OCI-LY7 (cell line): Measurements from ENCODE around the gene ZFX. TPM values are rescaled to one million over a fixed set of nuclear protein-coding genes. Genes with fewer than 3 reads are reported as not detected.
A peak's percentile ranks its signal among the peaks of the same experiment; 100 is the strongest.

ENCODE experiments used
- BruUV-seq: library from RNA; stranded (reverse); fragments of 400-500 nt; replicated peaks from 2 replicates; lab custom pipeline; 2021; lab: Mats Ljungman, UMichigan
- CTCF ChIA-PET: fragments of 300-600 bp; sonication (Branson Sonifier 250); formaldehyde crosslinking; loops from one replicate; lab custom pipeline; 2022; ENCODE audit warnings: antibody characterized with exemption; ENCODE audit not compliant: unreplicated experiment; lab: Charles Lee
- POLR2A ChIA-PET: fragments of 300-600 bp; sonication (Branson Sonifier 250); formaldehyde crosslinking; loops from one replicate; lab custom pipeline; 2022; ENCODE audit warnings: antibody characterized with exemption; lab: Charles Lee
- DNase-seq: peaks from one replicate; pipeline ENCODE4 v3.0.0-alpha.2; 2015; ENCODE audit warnings: low spot score
- H2AFZ ChIP-seq: fragments of 200-600 bp; sonication (generic), shearing (Covaris generic); 2 replicates; pipeline ENCODE4 v1.6.1; 2014; ENCODE audit warnings: mild to moderate bottlenecking, antibody characterized with exemption, low read length, moderate library complexity
- H3K27ac ChIP-seq: fragments of 200-600 bp; sonication (generic); 2 replicates; pipeline ENCODE4 v1.5.1; 2014; ENCODE audit warnings: mixed run types, low read depth, mild to moderate bottlenecking, moderate library complexity, low read length, inconsistent platforms; ENCODE audit not compliant: poor library complexity, severe bottlenecking
- H3K36me3 ChIP-seq: fragments of 200-600 bp; sonication (generic); 2 replicates; pipeline ENCODE4 v1.6.1; 2014; ENCODE audit warnings: mild to moderate bottlenecking, antibody characterized with exemption, low read length, moderate library complexity, mixed read lengths; ENCODE audit not compliant: insufficient read depth
- H3K4me1 ChIP-seq: fragments of 200-600 bp; sonication (generic); 2 replicates; pipeline ENCODE4 v1.5.1; 2014; ENCODE audit warnings: mild to moderate bottlenecking, low read length; ENCODE audit not compliant: insufficient read depth, poor library complexity, severe bottlenecking
- H3K4me2 ChIP-seq: fragments of 200-600 bp; sonication (generic); 2 replicates; pipeline ENCODE4 v1.6.1; 2014; ENCODE audit warnings: mild to moderate bottlenecking, low read length
- H3K4me3 ChIP-seq: fragments of 200-600 bp; sonication (generic); 2 replicates; pipeline ENCODE4 v1.5.1; 2014; ENCODE audit warnings: mild to moderate bottlenecking, low read depth, low read length; ENCODE audit not compliant: poor library complexity, severe bottlenecking
- H3K79me2 ChIP-seq: fragments of 200-600 bp; sonication (generic); 2 replicates; pipeline ENCODE4 v1.6.1; 2016; ENCODE audit warnings: low read depth, mild to moderate bottlenecking, low read length, moderate library complexity, mixed read lengths; ENCODE audit not compliant: insufficient read depth
- H3K9me2 ChIP-seq: fragments of 200-600 bp; sonication (generic); 2 replicates; pipeline ENCODE4 v1.6.1; 2016; ENCODE audit warnings: mild to moderate bottlenecking, low read length, mixed read lengths; ENCODE audit not compliant: insufficient read depth
- H3K9me3 ChIP-seq: fragments of 200-600 bp; sonication (generic); 2 replicates; pipeline ENCODE4 v1.6.1; 2014; ENCODE audit warnings: mild to moderate bottlenecking, mixed run types, low read length, mixed read lengths
- H4K20me1 ChIP-seq: fragments of 200-600 bp; sonication (generic); 2 replicates; pipeline ENCODE4 v1.6.1; 2014; ENCODE audit warnings: mild to moderate bottlenecking, antibody characterized with exemption, low read length, moderate library complexity, mixed read lengths; ENCODE audit not compliant: insufficient read depth
- CTCF ChIP-seq: fragments of 200-600 bp; sonication (generic); conservative IDR thresholded peaks from 2 replicates; pipeline ENCODE4 v1.5.1; 2014; ENCODE audit warnings: mild to moderate bottlenecking, antibody characterized with exemption, low read length, moderate library complexity, mixed read lengths
- EZH2phosphoT487 ChIP-seq: fragments of 200-600 bp; sonication (generic); IDR thresholded peaks from 2 replicates; pipeline ENCODE4 v1.6.1; 2018; ENCODE audit warnings: low read depth, borderline replicate concordance, mild to moderate bottlenecking, mixed run types, antibody characterized with exemption, low read length, moderate library complexity, mixed read lengths
- intact Hi-C: fragments of 100-400 bp; cut with micrococcal nuclease; formaldehyde crosslinking; loops from one replicate; pipeline ENCODE4 v1.10.0; 2022; ENCODE audit not compliant: unreplicated experiment
- total RNA-seq, 2 experiments: library from RNA; depleted of rRNA in 1 of 2; stranded (reverse); fragments of >200 nt in 1 of 2; shearing (Covaris generic) in 1 of 2; gene quantifications; 2 replicates each; pipeline ENCODE4 v1.2.3, GENCODE V29; 2014 to 2022

The ZFX gene
- total RNA-seq, 2 experiments from 2014 or later: 20.0 to 34.8 TPM

- CTCF ChIA-PET: no interaction called here
- intact Hi-C loops: no loop called here
- no TSS peak for BruUV-seq
- Histone ChIP-seq H3K27ac (no peak overlapping the region), H2AFZ (no peak overlapping the region), H3K9me2 (no peaks in the 10 kb centered on the region), H3K4me2 (no peak overlapping the region), H3K9me3 (no peaks in the 10 kb centered on the region), H3K4me1 (peaks cover 35% of the 10 kb centered on the region), H4K20me1 (no peaks in the 10 kb centered on the region; the same call in 1 of the 2 replicates), H3K4me3 (no peak overlapping the region), H3K79me2 (peaks cover 100% of the 10 kb centered on the region), H3K36me3 (peaks cover 30% of the 10 kb centered on the region)
- POLR2A ChIA-PET: no interaction called here
- DNase-seq: no peak
- TF ChIP-seq EZH2phosphoT487: no peak
- TF ChIP-seq CTCF: no peak
Measured at GRCh38 chrX:24166078-24166477, 16.5 kb downstream of the ZFX start.

GRCh38 chrX:24167719-24168472 lies 18.4 kb downstream of the ZFX start:
- POLR2A ChIA-PET: interaction anchor here (0.6 kb wide), 1 partner anchor 224 kb away, joined by 3 read pairs; no protein-coding TSS in a partner anchor
- no TSS peak for BruUV-seq
- peak overlapping the region; percentile 46 for H3K27ac ChIP-seq
- no peak overlapping the region for H2AFZ ChIP-seq
- no peaks in the 10 kb centered on the region for H3K9me3 ChIP-seq
- no peak for TF ChIP-seq EZH2phosphoT487
- no peak for TF ChIP-seq CTCF
- peaks cover 4% of the 10 kb centered on the region for H4K20me1 ChIP-seq
- CTCF ChIA-PET: no interaction called here
- H3K4me3 ChIP-seq: no peak overlapping the region
- peak overlapping the region; percentile 33 for H3K4me2 ChIP-seq
- no peaks in the 10 kb centered on the region for H3K9me2 ChIP-seq
- H3K4me1 ChIP-seq: peaks cover 35% of the 10 kb centered on the region
- peaks cover 34% of the 10 kb centered on the region for H3K36me3 ChIP-seq
- intact Hi-C loops: no loop called here
- H3K79me2 ChIP-seq: peaks cover 97% of the 10 kb centered on the region
- peak; percentile 37 for DNase-seq

GRCh38 chrX:24168807-24169206 lies 19.3 kb downstream of the ZFX start:
- peaks cover 41% of the 10 kb centered on the region for H3K36me3 ChIP-seq
- no peaks in the 10 kb centered on the region for H3K9me2 ChIP-seq
- peak overlapping the region; percentile 69 for H3K4me2 ChIP-seq
- H3K27ac ChIP-seq: peak overlapping the region; percentile 60
- no peaks in the 10 kb centered on the region for H3K9me3 ChIP-seq
- H2AFZ ChIP-seq: no peak overlapping the region
- ChIA-PET CTCF (no interaction called here), POLR2A (no interaction called here)
- no peak for DNase-seq
- H3K4me1 ChIP-seq: peaks cover 35% of the 10 kb centered on the region
- intact Hi-C loops: no loop called here
- H4K20me1 ChIP-seq: peaks cover 4% of the 10 kb centered on the region
- H3K79me2 ChIP-seq: peaks cover 88% of the 10 kb centered on the region
- TF ChIP-seq CTCF: no peak
- TF ChIP-seq EZH2phosphoT487: no peak
- peak overlapping the region; percentile 23 for H3K4me3 ChIP-seq
- BruUV-seq: no TSS peak
